NCI-H82 treated with DMSO at 0.1 percent for 48 hours (cell line): ENCODE data around the gene ITPKB.

Experiments used
- DNase-seq: peaks from one replicate; lab custom pipeline; 2025; ENCODE audit not compliant: unreplicated experiment; lab: John Stamatoyannopoulos, UW

Gene ITPKB

GRCh38 chr1:226668173-226668560 is 70.9 kb downstream of the ITPKB start:
- DNase-seq: no peak

DNA sequence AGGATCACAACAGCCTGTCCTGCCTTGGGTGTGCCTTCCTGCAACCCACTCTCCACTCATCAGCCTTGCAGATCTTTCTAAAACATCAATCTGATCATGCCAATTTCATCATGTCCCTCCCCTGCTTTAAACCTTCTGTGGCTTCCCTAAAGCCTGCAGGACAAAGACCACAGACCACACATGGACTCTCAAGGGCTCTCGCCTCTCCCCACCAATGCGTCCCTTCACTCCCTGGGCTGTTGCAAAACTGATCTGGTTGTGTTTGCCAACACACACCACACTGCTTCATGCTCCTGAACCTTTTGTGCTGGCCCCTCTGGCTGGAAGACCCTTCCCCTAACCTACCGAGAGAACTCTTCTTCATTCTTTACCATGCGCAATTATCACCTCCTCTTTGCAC is 72.4 kb downstream of the ITPKB start:
- no peak for DNase-seq

GRCh38 chr1:226666164-226666506 is 72.9 kb downstream of the ITPKB start:
- no peak for DNase-seq

DNA sequence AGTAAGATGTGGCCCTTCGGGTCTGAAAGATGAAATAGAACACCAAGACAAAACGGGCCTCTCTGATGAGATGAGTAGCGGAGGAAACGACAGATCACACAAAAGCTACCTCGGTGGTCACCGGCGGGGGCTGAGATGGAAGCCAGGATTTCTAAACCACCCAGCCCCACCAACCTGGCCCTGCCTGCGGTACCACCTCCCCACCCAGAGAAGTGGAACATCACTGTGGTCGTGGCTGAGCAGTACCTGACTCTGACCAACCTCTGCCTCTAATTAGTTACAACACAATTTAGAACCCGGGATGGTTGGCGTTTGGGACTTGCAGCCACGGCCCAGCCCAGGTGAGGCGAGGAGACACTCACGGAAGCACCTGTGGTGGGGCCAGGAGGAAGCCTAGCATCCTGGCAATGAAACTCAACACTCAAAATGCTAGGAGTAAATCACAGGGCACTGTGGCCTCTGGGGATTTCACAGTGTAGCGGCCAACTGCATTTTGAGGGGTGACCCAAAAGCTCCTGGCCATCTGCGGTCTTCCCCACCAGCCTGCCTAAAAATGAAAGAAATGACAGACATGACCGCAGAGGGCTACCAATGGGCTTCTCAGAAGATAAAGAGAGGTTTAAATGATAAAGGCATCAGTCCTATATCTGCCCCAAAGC is 73.4 kb downstream of the ITPKB start:
- no peak for DNase-seq

DNA sequence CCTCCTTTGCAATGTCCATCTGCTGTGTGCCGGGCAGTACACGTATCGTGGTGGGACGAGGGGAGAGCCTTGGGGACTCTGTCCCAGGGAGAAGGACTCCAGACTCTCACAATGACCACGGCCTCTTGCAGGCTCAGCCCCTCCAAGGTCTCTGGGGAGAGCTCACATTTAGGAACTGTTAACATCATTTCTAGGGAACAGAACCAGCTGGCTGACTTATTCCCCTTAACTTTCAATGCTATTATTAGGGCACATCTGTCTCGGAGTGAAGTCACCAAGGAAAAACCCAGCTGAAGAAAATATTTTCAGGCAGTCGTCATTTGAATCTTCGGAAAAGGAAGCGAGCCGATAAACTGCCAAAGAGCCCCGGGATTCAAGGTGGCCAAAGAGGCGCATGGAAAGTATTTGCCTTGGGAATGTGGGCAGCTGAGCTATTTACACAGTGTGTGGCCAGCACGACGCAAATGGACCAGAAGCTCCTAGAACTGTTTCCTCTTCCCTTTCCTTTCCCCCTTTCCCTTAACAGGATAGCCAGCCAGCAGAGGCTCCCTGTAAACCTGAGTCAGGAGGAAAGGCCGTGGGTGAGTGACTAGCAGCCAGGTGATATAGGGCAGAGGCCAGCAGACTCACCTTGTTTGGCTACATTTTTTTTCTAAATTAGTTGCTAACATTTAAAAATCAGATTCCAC is 74.5 kb downstream of the ITPKB start:
- no peak for DNase-seq

GRCh38 chr1:226663327-226663704 is 75.8 kb downstream of the ITPKB start:
- no peak for DNase-seq

DNA sequence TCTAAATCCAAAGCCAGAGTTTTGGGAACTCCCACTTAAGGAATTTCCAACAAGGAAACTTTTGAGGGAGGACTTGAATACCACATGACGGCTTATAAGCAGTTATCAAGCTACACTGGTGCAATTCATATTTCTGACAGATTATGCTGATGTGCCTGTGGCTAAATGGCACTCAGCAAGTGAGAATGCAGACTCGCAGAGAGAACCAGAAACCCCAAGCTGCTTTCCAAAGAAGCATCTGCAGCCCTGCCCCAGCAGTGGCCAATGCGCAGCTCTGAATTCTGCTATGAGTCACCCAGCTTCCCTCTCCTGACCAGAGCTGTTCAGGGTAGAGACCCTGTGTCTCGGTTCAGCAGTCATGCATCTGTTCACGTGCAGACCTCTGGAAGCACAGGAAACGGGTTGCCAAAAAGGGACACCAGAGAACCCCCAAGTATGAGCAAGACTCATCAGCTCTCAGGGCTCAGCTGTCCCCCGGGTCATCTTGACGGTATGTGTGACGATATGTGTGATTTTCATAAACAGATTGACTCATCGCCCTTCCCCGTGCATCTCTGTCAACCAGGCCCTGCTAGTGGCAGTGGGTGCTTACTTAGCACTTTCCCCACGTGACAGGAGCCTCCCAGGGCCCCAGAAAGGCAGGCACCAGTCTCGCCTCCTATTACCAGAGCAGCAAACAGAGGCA is 76.3 kb downstream of the ITPKB start:
- DNase-seq: no peak

DNA sequence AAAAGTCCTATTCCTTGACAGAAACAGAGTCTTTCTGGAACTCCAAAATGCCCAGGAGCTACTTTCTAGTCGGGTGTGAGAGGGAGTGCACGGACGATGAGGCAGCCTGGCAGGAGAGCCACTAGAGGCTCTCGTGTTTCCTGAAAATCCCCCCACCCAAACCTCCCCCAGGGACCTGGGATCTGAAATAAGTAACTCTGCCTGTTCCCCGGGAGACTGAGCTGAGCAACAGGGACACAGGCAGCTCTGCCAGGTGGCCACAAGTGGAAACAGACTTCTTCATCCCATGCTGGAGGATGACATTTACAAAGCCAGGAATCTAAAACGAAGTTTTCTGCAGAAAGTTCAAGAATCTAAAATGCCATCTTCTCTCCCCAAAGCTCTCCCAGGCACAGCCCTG is 77.1 kb downstream of the ITPKB start:
- peak; percentile 39 for DNase-seq

DNA sequence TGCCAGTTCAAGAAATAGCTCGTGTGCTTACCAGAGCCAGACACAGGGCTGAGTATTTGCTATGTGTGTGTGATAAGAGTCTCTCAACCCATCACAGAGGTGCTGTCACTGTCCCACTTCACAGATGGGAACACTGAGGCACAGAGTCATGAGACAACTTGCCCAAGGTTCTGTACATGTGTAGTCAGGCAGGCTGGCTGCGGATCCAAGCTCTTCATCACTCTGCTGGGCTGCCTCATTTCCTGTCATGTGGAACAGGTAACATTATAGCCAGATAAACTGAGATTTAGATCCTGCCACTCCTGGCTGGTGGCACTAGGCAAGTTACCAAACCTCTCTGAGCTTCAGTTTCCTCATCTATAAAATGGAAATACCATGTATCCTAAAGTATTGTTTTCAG is 77.8 kb downstream of the ITPKB start:
- DNase-seq: no peak

GRCh38 chr1:226660410-226661182 is 78.5 kb downstream of the ITPKB start:
- no peak for DNase-seq

- no peak for DNase-seq
These were observed 79.4 kb downstream of the ITPKB start for GRCh38 chr1:226659641-226660040.

GRCh38 chr1:226659136-226659535 is 79.9 kb downstream of the ITPKB start:
- no peak for DNase-seq

DNA sequence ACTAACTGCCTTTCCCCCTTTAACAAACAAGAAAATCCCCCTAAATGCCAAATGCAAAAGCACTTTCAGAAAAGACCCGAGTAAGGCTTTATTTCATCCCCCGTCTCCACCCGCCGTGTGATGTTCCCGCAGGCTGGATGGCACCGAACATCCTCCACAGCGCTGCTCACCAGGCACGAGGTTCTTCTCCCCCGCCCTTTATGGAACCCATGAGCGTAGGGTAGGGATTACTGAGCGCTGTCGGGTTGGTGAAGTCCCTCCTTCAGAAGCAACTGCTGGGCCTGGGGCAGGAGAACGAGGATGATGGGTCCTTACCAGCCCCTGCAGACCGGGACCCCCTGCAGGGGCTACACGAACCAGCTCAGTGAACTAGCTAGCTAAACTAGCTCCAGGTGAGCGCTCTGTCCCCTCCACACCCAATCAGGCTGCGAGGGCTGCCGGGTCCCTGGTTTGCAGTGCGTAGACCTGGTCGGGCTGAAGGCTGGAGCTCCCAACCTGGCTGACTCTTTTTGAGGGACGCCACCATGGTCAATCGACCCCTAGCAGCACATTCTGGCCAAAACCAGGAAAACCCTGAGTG is 80.4 kb downstream of the ITPKB start:
- DNase-seq: no peak

DNA sequence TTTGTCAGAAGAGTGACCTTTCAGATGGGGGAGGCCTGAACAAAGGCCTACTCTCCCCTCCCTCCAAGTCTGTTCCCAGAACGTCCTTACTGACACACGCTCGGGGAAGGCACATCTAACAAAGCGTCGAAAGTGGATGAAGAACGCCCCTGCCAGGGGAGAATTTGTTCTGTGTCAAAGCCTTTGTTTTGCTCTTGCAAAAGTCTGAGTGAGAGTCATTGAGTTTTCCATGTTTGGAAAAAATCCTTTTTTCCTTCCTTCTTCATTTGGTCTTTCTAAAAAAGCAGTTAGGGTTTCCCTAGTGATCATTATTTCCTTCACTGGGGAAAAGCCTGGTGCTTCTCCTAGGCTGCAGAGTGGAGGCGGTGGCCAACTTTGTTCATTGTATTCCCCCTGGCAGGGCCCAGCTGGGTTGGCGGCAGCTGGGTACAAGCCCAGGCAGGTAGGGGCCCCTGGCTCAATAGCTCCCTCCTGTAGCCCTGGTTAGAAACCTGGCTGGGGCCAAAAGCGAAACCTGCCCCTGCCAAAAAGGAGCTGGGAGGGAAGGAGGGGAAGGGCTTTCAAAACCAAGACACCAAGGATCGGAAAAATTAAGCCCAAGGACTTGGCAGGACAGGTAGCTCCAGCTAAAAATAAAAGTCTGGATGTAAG is 81.1 kb downstream of the ITPKB start:
- no peak for DNase-seq

DNA sequence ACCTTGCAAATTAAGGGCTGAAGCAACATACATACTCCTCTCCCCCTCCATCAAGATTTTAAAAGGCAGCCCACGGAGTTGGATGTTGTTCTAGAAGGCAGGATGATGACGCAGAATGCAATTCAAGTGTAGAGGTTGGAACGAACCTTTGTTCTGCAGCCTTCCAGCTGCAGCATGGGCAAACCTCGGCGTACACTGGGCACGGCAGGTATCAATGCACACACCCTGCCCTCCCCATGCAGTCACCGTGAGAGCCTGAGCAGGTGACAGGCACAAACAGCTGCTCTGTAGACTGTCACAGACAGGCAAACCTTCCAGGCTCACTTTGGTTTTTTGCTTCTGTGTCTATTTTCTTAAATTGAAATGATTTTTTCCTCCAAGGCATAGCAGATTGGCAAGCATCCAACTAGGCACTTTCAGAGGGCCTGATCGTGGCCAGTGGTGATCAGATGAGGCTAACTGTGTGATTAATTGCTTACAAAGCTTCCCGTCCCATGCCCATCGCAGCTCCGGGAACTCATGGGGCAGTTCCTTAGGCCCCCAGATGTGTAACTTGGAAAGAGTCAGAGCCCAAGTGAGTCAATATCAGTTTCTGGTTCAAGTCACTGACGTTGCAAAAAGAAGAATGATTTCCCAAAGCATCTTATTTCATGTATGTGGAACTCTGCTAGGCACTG is 82.3 kb downstream of the ITPKB start:
- DNase-seq: no peak

DNA sequence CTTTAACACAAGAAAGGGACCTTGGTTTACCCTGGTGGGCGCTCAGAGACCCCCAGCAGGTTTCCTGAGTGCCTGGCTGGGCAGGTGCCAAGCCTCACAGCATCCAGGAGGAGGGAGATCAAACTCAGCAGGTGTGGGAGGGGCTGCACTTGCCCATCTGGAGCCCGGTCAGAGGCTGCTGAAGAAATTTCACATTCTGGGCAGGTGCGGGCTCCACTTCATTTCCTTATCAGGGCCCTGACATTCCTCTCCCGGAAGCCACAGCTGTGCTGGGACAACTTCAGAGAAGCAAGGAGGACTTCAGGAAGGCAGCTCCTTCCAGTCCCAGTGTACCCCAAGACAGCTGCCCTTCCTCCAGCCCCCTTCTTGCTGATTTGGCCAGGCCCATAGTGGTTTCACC is 82.9 kb downstream of the ITPKB start:
- no peak for DNase-seq

- DNase-seq: no peak
These were observed 83.6 kb downstream of the ITPKB start for GRCh38 chr1:226655251-226656163.

GRCh38 chr1:226654668-226655055 is 84.4 kb downstream of the ITPKB start:
- no peak for DNase-seq

GRCh38 chr1:226654046-226654667 is 84.9 kb downstream of the ITPKB start:
- DNase-seq: peak; percentile 45
